ENCODE data around the gene SMYD3.

DNA sequence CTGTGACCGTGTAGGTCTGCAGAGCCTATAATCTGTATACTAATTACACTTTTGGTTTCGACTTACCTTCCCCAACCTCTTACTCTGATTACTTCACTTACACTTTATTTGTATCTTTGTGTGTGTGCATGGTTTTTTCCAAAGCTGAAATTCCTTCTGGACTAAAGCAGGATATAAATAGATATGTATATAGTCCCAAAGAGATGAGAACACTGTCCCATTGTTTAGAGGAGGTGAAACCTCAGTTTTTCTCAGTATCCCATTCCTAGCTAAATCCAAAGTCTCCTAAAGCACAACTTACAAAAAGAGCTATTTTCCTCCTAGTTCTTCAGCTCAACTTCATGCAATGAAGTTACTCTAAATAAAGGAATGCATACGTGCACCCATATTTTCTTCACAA is 442.2 kb downstream of the SMYD3 start:
- TF ChIP-seq, protein P1, sequence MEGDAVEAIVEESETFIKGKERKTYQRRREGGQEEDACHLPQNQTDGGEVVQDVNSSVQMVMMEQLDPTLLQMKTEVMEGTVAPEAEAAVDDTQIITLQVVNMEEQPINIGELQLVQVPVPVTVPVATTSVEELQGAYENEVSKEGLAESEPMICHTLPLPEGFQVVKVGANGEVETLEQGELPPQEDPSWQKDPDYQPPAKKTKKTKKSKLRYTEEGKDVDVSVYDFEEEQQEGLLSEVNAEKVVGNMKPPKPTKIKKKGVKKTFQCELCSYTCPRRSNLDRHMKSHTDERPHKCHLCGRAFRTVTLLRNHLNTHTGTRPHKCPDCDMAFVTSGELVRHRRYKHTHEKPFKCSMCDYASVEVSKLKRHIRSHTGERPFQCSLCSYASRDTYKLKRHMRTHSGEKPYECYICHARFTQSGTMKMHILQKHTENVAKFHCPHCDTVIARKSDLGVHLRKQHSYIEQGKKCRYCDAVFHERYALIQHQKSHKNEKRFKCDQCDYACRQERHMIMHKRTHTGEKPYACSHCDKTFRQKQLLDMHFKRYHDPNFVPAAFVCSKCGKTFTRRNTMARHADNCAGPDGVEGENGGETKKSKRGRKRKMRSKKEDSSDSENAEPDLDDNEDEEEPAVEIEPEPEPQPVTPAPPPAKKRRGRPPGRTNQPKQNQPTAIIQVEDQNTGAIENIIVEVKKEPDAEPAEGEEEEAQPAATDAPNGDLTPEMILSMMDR (IDR thresholded peaks at IDR 0.05) = no peak
- no peak for TF ChIP-seq POLR2A (IDR thresholded peaks at IDR 0.05)
